Hepatocyte (in vitro differentiated cells): ENCODE measurements around the gene CLCN1. TPM values are rescaled to one million over a fixed set of nuclear protein-coding genes. Genes with fewer than 3 reads are reported as not detected.

Experiments
- DNase-seq: peaks from one replicate; pipeline ENCODE4 v3.0.0-alpha.2; 2016; ENCODE audit warnings: low spot score
- H2AFZ ChIP-seq: fragments of 200-600 bp; sonication (generic); 2 replicates; pipeline ENCODE4 v1.6.0; 2016; ENCODE audit warnings: antibody characterized with exemption, mild to moderate bottlenecking
- H3K27ac ChIP-seq: fragments of 200-600 bp; sonication (generic); 2 replicates; pipeline ENCODE4 v1.5.1; 2016; ENCODE audit warnings: mild to moderate bottlenecking
- H3K27me3 ChIP-seq: fragments of 200-600 bp; sonication (generic); 2 replicates; pipeline ENCODE4 v1.6.1; 2016
- H3K36me3 ChIP-seq: fragments of 200-600 bp; sonication (generic); replicated peaks from 2 replicates; pipeline ENCODE4 v1.5.1; 2016; ENCODE audit warnings: low read depth; ENCODE audit not compliant: insufficient read depth
- H3K4me1 ChIP-seq: fragments of 200-600 bp; sonication (generic); 2 replicates; pipeline ENCODE4 v1.5.1; 2016; ENCODE audit warnings: mild to moderate bottlenecking, moderate library complexity; ENCODE audit not compliant: insufficient read depth
- H3K4me2 ChIP-seq: fragments of 200-600 bp; sonication (generic); 2 replicates; pipeline ENCODE4 v1.6.0; 2016
- H3K4me3 ChIP-seq: fragments of 200-600 bp; sonication (generic); 2 replicates; pipeline ENCODE4 v1.5.1; 2016; ENCODE audit warnings: mild to moderate bottlenecking
- H3K79me2 ChIP-seq: fragments of 200-600 bp; sonication (generic); 2 replicates; pipeline ENCODE4 v1.6.0; 2017; ENCODE audit warnings: mild to moderate bottlenecking
- H3K9me2 ChIP-seq: fragments of 200-600 bp; sonication (generic); replicated peaks from 2 replicates; pipeline ENCODE4 v1.6.0; 2017; ENCODE audit warnings: mild to moderate bottlenecking; ENCODE audit not compliant: insufficient read depth
- H3K9me3 ChIP-seq: fragments of 200-600 bp; sonication (generic); 2 replicates; pipeline ENCODE4 v1.5.1; 2016; ENCODE audit warnings: low read depth, mild to moderate bottlenecking
- H4K20me1 ChIP-seq: fragments of 200-600 bp; sonication (generic); 2 replicates; pipeline ENCODE4 v1.6.0; 2016; ENCODE audit warnings: mild to moderate bottlenecking; ENCODE audit not compliant: insufficient read depth, poor library complexity, severe bottlenecking
- EZH2 ChIP-seq: fragments of 200-600 bp; sonication (generic); IDR thresholded peaks from 2 replicates; pipeline ENCODE4 v1.6.1; 2016; ENCODE audit warnings: antibody characterized with exemption, mild to moderate bottlenecking, borderline replicate concordance
- EZH2phosphoT487 ChIP-seq: fragments of 200-600 bp; sonication (generic); IDR thresholded peaks from one replicate; pipeline ENCODE4 v1.6.1; 2018; ENCODE audit warnings: antibody characterized with exemption, mild to moderate bottlenecking, low read depth, moderate library complexity; ENCODE audit not compliant: unreplicated experiment, severe bottlenecking
- WGBS: methylation state at CpG from one replicate; pipeline ENCODE4 v1.1.6; 2016; ENCODE audit warnings: low lambda C conversion rate; ENCODE audit errors: missing lambda C conversion rate; 5-methylcytosine and 5-hydroxymethylcytosine counted together
- polyA plus RNA-seq: library from polyadenylated mRNA; unstranded; fragments of >200 nt; fragmentation: Nextera tagmentation; extraction: Ambion mirVana; gene quantifications from 2 replicates; pipeline ENCODE4 v1.2.1, GENCODE V29; 2016
- total RNA-seq: library from RNA; depleted of rRNA; stranded (reverse); fragments of >200 nt; gene quantifications from 2 replicates; pipeline ENCODE4 v1.2.3, GENCODE V29; 2014
- TF ChIP-seq, protein P1 (sequence below): fragments of 200-600 bp; sonication (generic); IDR thresholded peaks from 2 replicates; pipeline ENCODE4 v1.5.1; 2016; ENCODE audit warnings: antibody characterized with exemption, mild to moderate bottlenecking; ENCODE audit not compliant: poor library complexity

CLCN1 gene
- total and polyA plus RNA-seq, 2 experiments from 2014 or later = 0.07 TPM; not detected in 1

DNA sequence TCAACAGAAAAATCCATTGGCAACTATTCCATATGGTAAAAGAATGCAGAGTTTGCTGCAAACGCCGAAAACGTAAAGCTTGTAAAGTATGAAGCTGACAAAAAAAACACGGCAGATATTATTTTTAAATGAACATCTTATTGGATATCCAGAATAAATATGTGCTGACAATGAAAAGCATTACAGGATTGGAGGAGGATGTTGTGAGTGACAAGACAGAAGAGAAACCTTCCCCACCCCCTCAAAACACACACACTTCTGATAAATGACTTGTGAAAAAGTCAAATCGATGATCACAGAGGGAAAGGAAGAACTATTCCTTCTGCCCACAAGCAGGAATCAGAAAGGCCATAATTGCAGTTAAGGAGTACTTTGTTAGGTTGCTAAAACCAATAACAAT lies 32.0 kb downstream of the CLCN1 start:
- Histone ChIP-seq H3K79me2 (no peaks in the 10 kb centered on the region), H3K27ac (no peak overlapping the region), H3K9me2 (no peaks in the 10 kb centered on the region), H3K27me3 (peaks cover 7% of the 10 kb centered on the region), H3K4me2 (no peak overlapping the region), H4K20me1 (no peaks in the 10 kb centered on the region), H3K36me3 (no peaks in the 10 kb centered on the region), H3K4me3 (no peak overlapping the region), H3K4me1 (no peaks in the 10 kb centered on the region), H3K9me3 (no peaks in the 10 kb centered on the region), H2AFZ (no peak overlapping the region)
- no peak for DNase-seq
- WGBS = 71% methylated on average over 5 of the region's 5 CpGs
- TF ChIP-seq EZH2phosphoT487 = no peak
- TF ChIP-seq, protein P1, sequence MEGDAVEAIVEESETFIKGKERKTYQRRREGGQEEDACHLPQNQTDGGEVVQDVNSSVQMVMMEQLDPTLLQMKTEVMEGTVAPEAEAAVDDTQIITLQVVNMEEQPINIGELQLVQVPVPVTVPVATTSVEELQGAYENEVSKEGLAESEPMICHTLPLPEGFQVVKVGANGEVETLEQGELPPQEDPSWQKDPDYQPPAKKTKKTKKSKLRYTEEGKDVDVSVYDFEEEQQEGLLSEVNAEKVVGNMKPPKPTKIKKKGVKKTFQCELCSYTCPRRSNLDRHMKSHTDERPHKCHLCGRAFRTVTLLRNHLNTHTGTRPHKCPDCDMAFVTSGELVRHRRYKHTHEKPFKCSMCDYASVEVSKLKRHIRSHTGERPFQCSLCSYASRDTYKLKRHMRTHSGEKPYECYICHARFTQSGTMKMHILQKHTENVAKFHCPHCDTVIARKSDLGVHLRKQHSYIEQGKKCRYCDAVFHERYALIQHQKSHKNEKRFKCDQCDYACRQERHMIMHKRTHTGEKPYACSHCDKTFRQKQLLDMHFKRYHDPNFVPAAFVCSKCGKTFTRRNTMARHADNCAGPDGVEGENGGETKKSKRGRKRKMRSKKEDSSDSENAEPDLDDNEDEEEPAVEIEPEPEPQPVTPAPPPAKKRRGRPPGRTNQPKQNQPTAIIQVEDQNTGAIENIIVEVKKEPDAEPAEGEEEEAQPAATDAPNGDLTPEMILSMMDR = no peak
- no peak for TF ChIP-seq EZH2

- Histone ChIP-seq H3K4me1 (no peaks in the 10 kb centered on the region), H3K36me3 (no peaks in the 10 kb centered on the region), H3K4me3 (no peak overlapping the region), H3K9me2 (no peaks in the 10 kb centered on the region), H3K9me3 (no peaks in the 10 kb centered on the region), H3K4me2 (no peak overlapping the region), H3K79me2 (no peaks in the 10 kb centered on the region), H3K27me3 (peaks cover under 1% of the 10 kb centered on the region), H2AFZ (no peak overlapping the region), H3K27ac (no peak overlapping the region), H4K20me1 (no peaks in the 10 kb centered on the region)
- no peak for TF ChIP-seq EZH2phosphoT487
- TF ChIP-seq, protein P1 = no peak
- TF ChIP-seq EZH2 = no peak
- WGBS = 73% methylated on average over 5 of the region's 5 CpGs
- no peak for DNase-seq
These were observed 35.1 kb downstream of the CLCN1 start for GRCh38 chr7:143351060-143351459.

GRCh38 chr7:143351574-143351973 lies 35.7 kb downstream of the CLCN1 start:
- no peaks in the 10 kb centered on the region for H3K36me3 ChIP-seq
- H3K79me2 ChIP-seq = no peaks in the 10 kb centered on the region
- no peak for DNase-seq
- H3K4me1 ChIP-seq = no peaks in the 10 kb centered on the region
- H3K27ac ChIP-seq = no peak overlapping the region
- no peak overlapping the region for H3K4me3 ChIP-seq
- no peak for TF ChIP-seq EZH2phosphoT487
- no peak for TF ChIP-seq EZH2
- TF ChIP-seq, protein P1 = no peak
- no peak overlapping the region for H2AFZ ChIP-seq
- no peaks in the 10 kb centered on the region for H4K20me1 ChIP-seq
- 93% methylated on average over 9 of the region's 9 CpGs for WGBS
- H3K4me2 ChIP-seq = no peak overlapping the region
- no peaks in the 10 kb centered on the region for H3K9me3 ChIP-seq
- no peaks in the 10 kb centered on the region for H3K27me3 ChIP-seq
- H3K9me2 ChIP-seq = no peaks in the 10 kb centered on the region

DNA sequence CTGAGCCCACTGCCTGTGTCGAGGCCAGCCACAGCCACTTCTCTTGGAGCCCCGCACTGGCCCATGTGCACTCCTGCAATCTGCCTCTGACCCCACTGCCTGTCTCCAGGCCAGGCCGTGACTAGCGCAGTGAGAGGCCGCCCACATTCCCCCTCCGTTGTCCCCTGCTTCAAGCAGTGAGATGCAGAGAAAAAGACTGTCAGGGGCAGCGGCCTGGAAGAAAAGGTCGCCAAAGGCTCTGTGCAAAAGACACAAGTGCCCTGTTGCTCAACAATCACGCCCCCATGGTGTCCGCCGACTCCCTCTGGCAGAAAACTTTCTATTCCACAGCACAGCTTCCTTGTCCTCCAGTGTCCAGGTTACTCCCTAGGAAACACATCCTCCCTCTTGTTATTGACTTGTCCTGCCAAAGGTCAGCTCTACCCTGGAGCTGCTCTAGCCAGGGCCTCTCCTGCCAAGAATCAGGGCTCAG lies 36.7 kb downstream of the CLCN1 start:
- Histone ChIP-seq H3K9me2 (no peaks in the 10 kb centered on the region), H3K4me1 (no peaks in the 10 kb centered on the region), H3K27ac (no peak overlapping the region), H4K20me1 (no peaks in the 10 kb centered on the region), H3K27me3 (no peaks in the 10 kb centered on the region), H3K9me3 (no peaks in the 10 kb centered on the region), H3K4me3 (no peak overlapping the region), H3K79me2 (no peaks in the 10 kb centered on the region), H2AFZ (no peak overlapping the region), H3K36me3 (no peaks in the 10 kb centered on the region), H3K4me2 (no peak overlapping the region)
- no peak for TF ChIP-seq EZH2
- no peak for TF ChIP-seq EZH2phosphoT487
- TF ChIP-seq, protein P1 = no peak
- no peak for DNase-seq
- 79% methylated on average over 11 of the region's 11 CpGs for WGBS
